ENCODE data around the gene DHRS3.

DHRS3 gene

DNA sequence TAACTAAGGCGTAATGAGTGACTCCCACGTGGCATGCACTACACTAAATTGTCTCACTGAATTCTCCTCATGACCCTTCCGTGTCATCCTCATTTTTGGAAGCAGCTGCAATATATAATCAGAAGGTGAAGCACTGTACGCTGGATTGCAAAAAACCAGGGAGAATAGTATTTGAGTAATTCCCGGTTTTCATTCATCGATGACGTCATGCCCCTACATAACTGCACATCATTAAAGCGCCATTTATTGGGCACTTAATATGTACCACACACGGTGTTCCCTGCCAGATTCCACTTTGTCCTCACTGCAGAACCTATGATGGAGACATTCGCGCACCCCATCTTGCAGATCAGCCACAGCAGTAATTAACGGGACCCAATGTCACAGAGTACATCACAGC is 41.0 kb downstream of the DHRS3 start:
- TF ChIP-seq, protein P1, sequence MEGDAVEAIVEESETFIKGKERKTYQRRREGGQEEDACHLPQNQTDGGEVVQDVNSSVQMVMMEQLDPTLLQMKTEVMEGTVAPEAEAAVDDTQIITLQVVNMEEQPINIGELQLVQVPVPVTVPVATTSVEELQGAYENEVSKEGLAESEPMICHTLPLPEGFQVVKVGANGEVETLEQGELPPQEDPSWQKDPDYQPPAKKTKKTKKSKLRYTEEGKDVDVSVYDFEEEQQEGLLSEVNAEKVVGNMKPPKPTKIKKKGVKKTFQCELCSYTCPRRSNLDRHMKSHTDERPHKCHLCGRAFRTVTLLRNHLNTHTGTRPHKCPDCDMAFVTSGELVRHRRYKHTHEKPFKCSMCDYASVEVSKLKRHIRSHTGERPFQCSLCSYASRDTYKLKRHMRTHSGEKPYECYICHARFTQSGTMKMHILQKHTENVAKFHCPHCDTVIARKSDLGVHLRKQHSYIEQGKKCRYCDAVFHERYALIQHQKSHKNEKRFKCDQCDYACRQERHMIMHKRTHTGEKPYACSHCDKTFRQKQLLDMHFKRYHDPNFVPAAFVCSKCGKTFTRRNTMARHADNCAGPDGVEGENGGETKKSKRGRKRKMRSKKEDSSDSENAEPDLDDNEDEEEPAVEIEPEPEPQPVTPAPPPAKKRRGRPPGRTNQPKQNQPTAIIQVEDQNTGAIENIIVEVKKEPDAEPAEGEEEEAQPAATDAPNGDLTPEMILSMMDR (conservative IDR thresholded peaks at IDR 0.05), result no peak
- no peak overlapping the region for H3K27ac ChIP-seq

DNA sequence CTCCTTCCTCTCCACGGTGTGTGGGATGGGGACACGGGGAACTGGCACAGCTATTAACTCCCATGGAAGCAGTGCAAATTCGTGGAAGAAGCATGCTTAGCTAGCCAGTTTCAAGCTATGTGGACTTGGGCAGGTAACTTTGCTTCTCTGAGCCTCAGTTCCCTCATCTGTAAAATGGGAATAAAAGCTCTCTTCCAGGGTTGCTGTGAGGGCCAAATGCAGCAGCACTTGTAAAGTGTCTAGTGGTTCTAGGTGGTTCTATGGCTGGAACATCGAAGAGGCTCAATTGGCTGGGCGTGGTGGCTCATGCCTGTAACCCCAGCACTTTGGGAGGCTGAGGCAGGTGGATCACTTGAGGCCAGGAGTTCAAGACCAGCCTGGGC is 43.3 kb downstream of the DHRS3 start:
- TF ChIP-seq, protein P1 (conservative IDR thresholded peaks at IDR 0.05), result no peak

DNA sequence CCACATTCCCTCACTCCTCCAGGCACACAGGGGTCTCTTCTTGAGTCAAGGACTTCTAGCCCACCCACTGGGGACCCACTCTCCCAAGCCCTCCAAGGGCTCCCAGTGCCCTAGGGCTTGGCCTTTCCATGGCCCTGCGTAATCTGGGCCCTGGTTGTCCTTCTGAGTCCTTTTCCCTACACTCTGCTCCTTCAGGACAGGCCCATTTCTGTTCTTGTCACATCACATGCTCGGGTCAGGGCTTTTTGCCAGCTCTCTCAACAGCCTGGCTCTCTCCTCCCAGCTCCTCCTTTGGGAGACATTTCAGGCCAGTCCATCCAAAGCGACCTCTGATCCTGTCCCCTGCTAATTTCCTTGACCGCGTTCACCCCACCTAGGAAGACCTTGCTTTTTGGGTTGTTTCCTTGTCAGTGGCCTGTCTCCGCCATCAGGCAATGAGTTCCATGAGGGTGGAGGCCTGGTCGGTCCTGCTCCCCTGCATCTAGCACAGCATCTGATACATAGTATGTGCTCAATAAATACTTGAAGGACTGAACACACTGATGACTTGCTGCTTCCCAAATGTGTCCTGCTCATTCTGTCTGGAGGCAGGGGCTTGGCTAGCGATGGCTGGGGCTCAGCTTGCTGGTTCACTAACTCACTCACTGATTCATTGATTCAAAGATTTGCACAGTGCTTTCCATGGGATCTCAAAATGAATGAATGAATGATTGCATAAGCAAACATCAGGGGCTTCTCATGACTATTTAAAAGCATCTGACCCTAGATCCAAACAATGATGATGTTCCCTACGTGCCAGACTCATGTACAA is 44.8 kb downstream of the DHRS3 start:
- TF ChIP-seq, protein P1 (conservative IDR thresholded peaks at IDR 0.05), result no peak
- H3K27ac ChIP-seq, result no peak overlapping the region

More for the DNA sequence above, 43.3 kb downstream of the DHRS3 start:
- H3K27ac ChIP-seq, result no peak overlapping the region

DNA sequence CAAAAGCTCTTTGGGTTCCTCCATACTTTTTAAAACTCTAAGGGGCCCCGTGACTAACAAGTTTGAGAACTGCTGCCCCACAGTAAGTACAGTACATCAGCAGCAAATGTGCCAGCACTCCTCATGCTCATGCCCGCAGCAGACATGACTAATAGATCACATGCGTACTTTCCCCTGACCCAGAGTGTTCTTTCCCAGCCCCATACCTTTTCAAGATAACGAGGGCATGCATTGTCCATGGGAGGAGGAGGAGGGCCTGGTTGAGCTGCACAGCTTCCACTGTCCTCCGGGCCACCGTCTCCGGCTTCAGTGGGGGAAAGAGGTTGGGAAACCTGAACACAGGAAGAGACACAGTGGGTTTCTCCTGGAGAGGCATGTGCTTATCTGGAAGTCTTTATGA is 45.5 kb downstream of the DHRS3 start:
- TF ChIP-seq, protein P1 (conservative IDR thresholded peaks at IDR 0.05), result no peak
- H3K27ac ChIP-seq, result no peak overlapping the region

DNA sequence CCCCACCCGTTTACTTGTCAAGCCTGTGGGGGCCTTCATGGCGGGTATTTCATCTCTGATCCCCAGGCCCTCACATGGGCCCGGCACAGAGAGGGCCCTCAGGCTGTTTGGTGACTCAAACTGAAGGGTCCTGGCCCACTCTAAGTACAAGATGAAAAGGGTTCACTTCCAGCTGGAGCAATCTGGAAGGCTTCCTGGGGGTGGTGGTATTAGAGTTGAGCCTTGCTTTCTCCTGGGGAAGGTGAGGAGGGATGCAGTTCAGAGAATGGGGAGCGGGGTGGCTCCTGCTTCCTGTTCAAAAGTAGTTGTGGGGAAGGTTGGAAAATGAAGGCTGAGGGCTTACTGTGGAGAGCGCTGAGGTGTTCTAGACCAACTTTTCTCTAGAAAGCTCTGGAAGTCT is 47.7 kb downstream of the DHRS3 start:
- TF ChIP-seq, protein P1 (conservative IDR thresholded peaks at IDR 0.05), result no peak
- H3K27ac ChIP-seq, result no peak overlapping the region

DNA sequence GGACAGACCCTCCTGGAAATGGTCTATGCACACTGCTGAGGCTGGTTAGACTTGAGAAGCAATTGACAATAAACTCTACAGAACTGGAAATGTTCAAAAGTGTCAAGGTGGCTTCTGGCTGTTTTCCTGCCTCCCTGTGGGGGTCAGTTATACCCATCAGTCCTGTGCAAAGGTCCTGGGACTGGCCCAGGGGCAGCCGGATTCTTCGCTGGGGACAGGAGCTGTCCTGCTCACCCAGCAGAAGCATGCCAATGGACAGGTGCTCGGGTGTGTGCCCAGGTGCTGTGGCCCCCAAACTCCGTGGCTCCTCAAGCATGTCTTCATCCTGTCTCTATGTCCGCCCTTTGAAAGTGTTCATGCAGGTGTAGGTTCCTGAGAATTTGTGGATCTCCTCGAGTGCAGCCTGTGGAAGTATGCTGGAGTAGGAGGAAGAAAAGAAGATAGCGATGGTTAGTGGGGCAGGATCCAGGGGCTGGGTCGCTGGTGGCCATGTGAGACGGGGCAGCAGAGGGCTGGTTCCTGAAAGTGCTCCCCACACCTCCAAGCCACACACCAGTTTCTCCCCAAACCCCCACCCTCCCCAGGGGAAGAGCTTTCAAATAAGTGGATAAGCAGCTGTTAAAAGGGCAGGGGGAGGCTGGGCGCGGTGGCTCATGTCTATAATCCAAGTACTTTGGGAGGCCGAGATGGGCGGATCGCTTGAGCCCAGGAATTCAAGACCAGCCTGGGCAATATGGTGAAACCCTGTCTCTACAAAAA is 49.8 kb downstream of the DHRS3 start:
- H3K27ac ChIP-seq, result no peak overlapping the region
- TF ChIP-seq, protein P1 (conservative IDR thresholded peaks at IDR 0.05), result no peak

DNA sequence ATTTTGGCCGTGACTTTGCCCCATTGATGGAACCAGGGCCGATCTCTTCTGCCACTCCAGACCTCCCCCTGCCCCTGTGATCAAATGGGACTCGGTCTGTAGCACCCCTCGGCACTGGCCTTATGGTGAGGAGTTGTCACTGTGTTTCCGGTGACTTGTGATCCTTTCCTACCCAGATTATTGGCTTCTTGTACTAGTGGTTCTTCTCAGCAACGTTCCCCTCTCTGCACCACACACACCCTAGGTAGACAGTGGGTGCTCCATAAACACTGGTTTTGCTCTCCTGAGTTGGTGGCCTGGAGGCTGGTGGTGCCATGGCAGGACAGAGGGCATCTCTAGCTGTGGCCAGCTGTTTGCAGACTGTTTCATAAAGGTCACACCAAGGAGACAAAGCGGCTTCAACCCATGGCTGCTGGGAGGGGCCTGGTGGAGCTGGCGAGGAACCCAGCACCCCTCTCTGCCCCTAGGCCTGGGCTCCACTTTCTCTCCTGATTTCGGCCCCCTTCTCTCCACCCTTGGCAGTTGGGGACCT is 50.7 kb downstream of the DHRS3 start:
- TF ChIP-seq, protein P1 (conservative IDR thresholded peaks at IDR 0.05), result no peak
- H3K27ac ChIP-seq, result no peak overlapping the region
